ENCODE results near the gene EPC1.

- no peak for TF ChIP-seq EZH2 (IDR thresholded peaks at IDR 0.05; ENCODE audit: insufficient read depth, poor library complexity, severe bottlenecking)
- no peak for TF ChIP-seq EZH2phosphoT487 (IDR thresholded peaks at IDR 0.05; ENCODE audit: insufficient read depth, low read depth)
These were observed 32.4 kb downstream of the EPC1 start for GRCh38 chr10:32314588-32314987.

All from GM23248 (cell line).